Measurements from ENCODE around the gene NT5C3B.

DNA sequence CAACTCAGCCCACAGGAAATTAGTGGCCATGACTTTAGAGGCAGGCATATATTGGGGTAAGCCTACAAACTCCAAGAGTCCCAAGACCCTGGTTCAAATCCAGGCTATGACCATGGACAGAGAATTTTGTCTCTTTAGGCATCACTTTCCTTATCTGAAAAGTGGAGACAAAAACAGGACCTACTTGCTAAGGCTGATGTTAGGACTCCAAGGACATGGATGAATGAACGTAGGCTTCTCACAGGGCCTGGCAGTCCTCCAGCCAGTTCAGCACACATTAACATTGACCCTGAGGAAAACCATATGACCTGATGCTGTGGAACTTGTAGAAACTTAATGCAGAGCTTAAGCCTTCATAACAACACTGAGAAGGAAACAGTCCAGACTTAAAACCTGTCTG lies 21.8 kb downstream of the NT5C3B start:
- TF ChIP-seq, protein P1, sequence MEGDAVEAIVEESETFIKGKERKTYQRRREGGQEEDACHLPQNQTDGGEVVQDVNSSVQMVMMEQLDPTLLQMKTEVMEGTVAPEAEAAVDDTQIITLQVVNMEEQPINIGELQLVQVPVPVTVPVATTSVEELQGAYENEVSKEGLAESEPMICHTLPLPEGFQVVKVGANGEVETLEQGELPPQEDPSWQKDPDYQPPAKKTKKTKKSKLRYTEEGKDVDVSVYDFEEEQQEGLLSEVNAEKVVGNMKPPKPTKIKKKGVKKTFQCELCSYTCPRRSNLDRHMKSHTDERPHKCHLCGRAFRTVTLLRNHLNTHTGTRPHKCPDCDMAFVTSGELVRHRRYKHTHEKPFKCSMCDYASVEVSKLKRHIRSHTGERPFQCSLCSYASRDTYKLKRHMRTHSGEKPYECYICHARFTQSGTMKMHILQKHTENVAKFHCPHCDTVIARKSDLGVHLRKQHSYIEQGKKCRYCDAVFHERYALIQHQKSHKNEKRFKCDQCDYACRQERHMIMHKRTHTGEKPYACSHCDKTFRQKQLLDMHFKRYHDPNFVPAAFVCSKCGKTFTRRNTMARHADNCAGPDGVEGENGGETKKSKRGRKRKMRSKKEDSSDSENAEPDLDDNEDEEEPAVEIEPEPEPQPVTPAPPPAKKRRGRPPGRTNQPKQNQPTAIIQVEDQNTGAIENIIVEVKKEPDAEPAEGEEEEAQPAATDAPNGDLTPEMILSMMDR (IDR thresholded peaks at IDR 0.05): no peak
- TF ChIP-seq POLR2AphosphoS5 (IDR thresholded peaks at IDR 0.05): no peak
- no peak for TF ChIP-seq POLR2A (IDR thresholded peaks at IDR 0.05)
- TF ChIP-seq EP300 (IDR thresholded peaks at IDR 0.05): no peak

Data from upper lobe of left lung (tissue), 4 donors.